Brain microvascular endothelial cell (primary cell): ENCODE results near the gene ACBD4.

Source experiments
- DNase-seq: peaks from one replicate; pipeline ENCODE4 v3.0.0-alpha.2; 2020
- H3K27ac ChIP-seq: fragments of 250-450 bp; sonication (Bioruptor Pico); 2 replicates; pipeline ENCODE4 v1.5.1; 2020; ENCODE audit warnings: mild to moderate bottlenecking, moderate library complexity
- H3K27me3 ChIP-seq: fragments of 250-450 bp; sonication (Bioruptor Pico); replicated peaks from 2 replicates; pipeline ENCODE4 v1.5.1; 2020; ENCODE audit warnings: mild to moderate bottlenecking
- H3K36me3 ChIP-seq: fragments of 250-450 bp; sonication (Bioruptor Pico); replicated peaks from 2 replicates; pipeline ENCODE4 v1.5.1; 2020; ENCODE audit warnings: mild to moderate bottlenecking
- H3K4me3 ChIP-seq: 2 replicates; pipeline ENCODE4 v1.5.1; 2011; ENCODE audit warnings: low read depth, mild to moderate bottlenecking, control low read depth, low read length, moderate library complexity
- in situ Hi-C: cut with HindIII; loops from 2 replicates; pipeline ENCODE4 v1.10.0; 2017; ENCODE audit warnings: low sequenced_read_pairs, low pct_ligation_motif_present
- TF ChIP-seq, protein P1 (sequence below): IDR thresholded peaks from 2 replicates; pipeline ENCODE4 v1.5.1; 2011; ENCODE audit warnings: low read depth, mild to moderate bottlenecking, moderate library complexity, low read length, control low read depth, inconsistent platforms; ENCODE audit errors: missing control alignments

ACBD4 gene

GRCh38 chr17:45135192-45135977 lies at the start of gene ACBD4:
Gene ACBD4, plus strand, starts transcription at chr17:45135687. Its CDS starts 458 bp downstream, at chr17:45136145.
- in situ Hi-C loops: no loop called here
- Histone ChIP-seq H3K4me3 (peak within 1 kb of the TSS; percentile 65), H3K36me3 (no peaks in the 10 kb centered on the region), H3K27me3 (no peaks in the 10 kb centered on the region), H3K27ac (no peak within 1 kb of the TSS)
- DNase-seq: peak; percentile 94
- TF ChIP-seq, protein P1, sequence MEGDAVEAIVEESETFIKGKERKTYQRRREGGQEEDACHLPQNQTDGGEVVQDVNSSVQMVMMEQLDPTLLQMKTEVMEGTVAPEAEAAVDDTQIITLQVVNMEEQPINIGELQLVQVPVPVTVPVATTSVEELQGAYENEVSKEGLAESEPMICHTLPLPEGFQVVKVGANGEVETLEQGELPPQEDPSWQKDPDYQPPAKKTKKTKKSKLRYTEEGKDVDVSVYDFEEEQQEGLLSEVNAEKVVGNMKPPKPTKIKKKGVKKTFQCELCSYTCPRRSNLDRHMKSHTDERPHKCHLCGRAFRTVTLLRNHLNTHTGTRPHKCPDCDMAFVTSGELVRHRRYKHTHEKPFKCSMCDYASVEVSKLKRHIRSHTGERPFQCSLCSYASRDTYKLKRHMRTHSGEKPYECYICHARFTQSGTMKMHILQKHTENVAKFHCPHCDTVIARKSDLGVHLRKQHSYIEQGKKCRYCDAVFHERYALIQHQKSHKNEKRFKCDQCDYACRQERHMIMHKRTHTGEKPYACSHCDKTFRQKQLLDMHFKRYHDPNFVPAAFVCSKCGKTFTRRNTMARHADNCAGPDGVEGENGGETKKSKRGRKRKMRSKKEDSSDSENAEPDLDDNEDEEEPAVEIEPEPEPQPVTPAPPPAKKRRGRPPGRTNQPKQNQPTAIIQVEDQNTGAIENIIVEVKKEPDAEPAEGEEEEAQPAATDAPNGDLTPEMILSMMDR: peak; percentile 100

DNA sequence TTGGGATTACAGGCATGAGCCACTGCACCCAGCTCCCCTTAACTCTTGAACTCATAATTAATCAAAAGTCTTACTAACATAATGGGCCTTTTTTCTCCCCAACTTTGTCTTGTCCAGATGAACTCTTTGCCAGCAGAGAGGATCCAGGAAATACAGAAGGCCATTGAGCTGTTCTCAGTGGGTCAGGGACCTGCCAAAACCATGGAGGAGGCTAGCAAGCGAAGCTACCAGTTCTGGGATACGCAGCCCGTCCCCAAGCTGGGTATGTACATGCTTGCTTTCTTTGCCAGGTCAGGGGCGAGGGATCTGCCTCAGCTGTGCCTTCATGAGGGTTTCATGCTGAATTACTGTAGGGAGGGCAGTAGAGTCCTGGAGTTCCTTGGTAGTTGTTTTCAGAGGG lies 49.1 kb upstream of the ACBD4 start:
- no peak overlapping the region for H3K4me3 ChIP-seq
- DNase-seq: no peak
- H3K27ac ChIP-seq: no peak overlapping the region
- H3K36me3 ChIP-seq: peaks cover 64% of the 10 kb centered on the region
- TF ChIP-seq, protein P1: no peak
- no peaks in the 10 kb centered on the region for H3K27me3 ChIP-seq
- in situ Hi-C loops: no loop called here

DNA sequence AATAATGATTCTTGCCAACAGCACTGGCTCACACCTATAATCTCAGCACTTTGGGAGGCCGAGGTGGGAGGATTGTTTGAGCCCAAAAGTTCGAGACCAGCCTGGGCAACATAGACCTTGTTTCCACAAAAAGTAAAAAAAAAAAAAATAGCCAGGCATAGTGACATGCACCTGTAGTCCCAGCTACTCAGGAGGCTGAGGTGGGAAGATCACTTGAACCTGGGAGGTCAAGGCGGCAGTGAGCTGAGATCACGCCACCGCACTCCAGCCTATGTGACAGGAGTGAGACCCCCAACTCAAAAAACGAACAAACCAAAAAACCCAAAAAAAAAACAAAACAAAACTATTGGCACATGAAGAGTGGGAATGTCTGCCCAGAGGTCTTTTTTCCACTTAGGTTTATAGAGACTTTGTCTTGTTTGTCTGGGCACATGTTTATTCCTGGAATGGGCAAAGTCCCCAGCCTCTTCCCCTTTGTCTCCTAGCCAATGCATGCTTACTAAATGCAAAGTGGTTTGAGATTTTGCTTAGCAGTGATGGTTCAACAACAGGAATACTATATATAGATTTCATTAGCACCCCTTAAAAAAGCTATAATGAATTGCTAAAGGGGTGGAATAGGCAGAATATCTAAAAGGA lies 48.5 kb upstream of the ACBD4 start:
- in situ Hi-C loops: no loop called here
- DNase-seq: no peak
- no peak overlapping the region for H3K4me3 ChIP-seq
- H3K27ac ChIP-seq: no peak overlapping the region
- no peaks in the 10 kb centered on the region for H3K27me3 ChIP-seq
- H3K36me3 ChIP-seq: peaks cover 62% of the 10 kb centered on the region
- TF ChIP-seq, protein P1: no peak

DNA sequence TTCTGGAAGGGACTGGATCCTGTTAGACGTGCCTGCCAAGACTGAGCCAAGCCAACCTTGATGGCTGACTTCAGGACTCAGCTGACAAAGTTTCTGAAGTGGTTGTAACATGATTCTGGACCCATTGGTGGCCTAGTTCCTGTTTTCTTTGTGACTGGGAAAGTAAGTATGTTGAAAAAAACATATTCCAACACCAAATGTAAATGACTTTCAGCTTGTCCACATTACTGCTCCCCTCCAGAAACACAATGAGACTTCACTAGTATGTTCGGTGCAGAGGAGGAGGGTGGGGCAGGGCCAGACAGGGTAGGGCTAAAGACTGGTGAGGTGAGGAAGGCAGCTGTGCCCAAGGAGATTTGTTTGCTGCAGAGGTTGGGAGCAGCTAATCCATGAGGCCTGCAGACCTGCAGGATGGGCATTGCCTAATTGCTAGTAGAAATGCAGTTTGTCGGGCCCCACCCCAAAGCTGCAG lies 47.9 kb upstream of the ACBD4 start:
- DNase-seq: peak; percentile 38
- H3K4me3 ChIP-seq: no peak overlapping the region
- H3K27ac ChIP-seq: no peak overlapping the region
- H3K36me3 ChIP-seq: peaks cover 59% of the 10 kb centered on the region
- TF ChIP-seq, protein P1: no peak
- H3K27me3 ChIP-seq: no peaks in the 10 kb centered on the region
- in situ Hi-C loops: no loop called here

GRCh38 chr17:45087978-45088377 lies 47.5 kb upstream of the ACBD4 start:
- peaks cover 55% of the 10 kb centered on the region for H3K36me3 ChIP-seq
- no peaks in the 10 kb centered on the region for H3K27me3 ChIP-seq
- H3K4me3 ChIP-seq: no peak overlapping the region
- TF ChIP-seq, protein P1: no peak
- in situ Hi-C loops: no loop called here
- no peak overlapping the region for H3K27ac ChIP-seq
- DNase-seq: no peak
